Peyer's patch (tissue), 4 donors: ENCODE results near the gene TPI1.
"Not testable (repeated sequence)": the region's sequence is repeated elsewhere in the genome, so short reads cannot be mapped to it uniquely, and the experiment has no call there.

Experiments
- CTCF ChIP-seq, 6 experiments: fragments of 450-650 bp in 4 of 6; fragments of 200-600 bp in 2 of 6; sonication (generic) in 1 of 6; IDR thresholded peaks; one replicate each; pipeline ENCODE4 v1.5.1; 2017 to 2019; ENCODE audit warnings: antibody characterized with exemption in 6 of 6, mild to moderate bottlenecking in 3 of 6, moderate library complexity in 1 of 6
- POLR2A ChIP-seq, 2 donors: fragments of 450-650 bp; IDR thresholded peaks; one replicate each; pipeline ENCODE4 v1.5.1; 2017; ENCODE audit warnings: antibody characterized with exemption in 2 of 2, mild to moderate bottlenecking in 2 of 2, moderate library complexity in 2 of 2

- not testable (repeated sequence) for TF ChIP-seq CTCF, POLR2A (IDR thresholded peaks at IDR 0.05)
Observed at GRCh38 chr12:6879824-6880223, 12.5 kb downstream of the TPI1 start.
